Suprapubic skin (tissue), 4 donors: ENCODE results near the gene GNA14. TPM values are rescaled to one million over a fixed set of nuclear protein-coding genes. Genes with fewer than 3 reads are reported as not detected.

Source experiments
- DNase-seq, 2 donors: peaks; one replicate each; pipeline ENCODE4 v3.0.0-alpha.2; 2019; ENCODE audit warnings: low spot score in 2 of 2
- H3K27ac ChIP-seq: fragments of 200-600 bp; sonication (generic); one replicate; pipeline ENCODE4 v1.5.1; 2019
- H3K27me3 ChIP-seq: fragments of 200-600 bp; sonication (generic); one replicate; pipeline ENCODE4 v1.5.1; 2019
- H3K36me3 ChIP-seq: fragments of 200-600 bp; sonication (generic); one replicate; pipeline ENCODE4 v1.5.1; 2019
- H3K4me1 ChIP-seq: fragments of 200-600 bp; sonication (generic); one replicate; pipeline ENCODE4 v1.5.1; 2019
- H3K4me3 ChIP-seq: fragments of 200-600 bp; sonication (generic); one replicate; pipeline ENCODE4 v1.5.1; 2019; ENCODE audit warnings: mild to moderate bottlenecking
- H3K9me3 ChIP-seq: fragments of 200-600 bp; sonication (generic); one replicate; pipeline ENCODE4 v1.5.1; 2019
- CTCF ChIP-seq, 2 donors: fragments of 200-600 bp in 1 of 2; fragments of 450-650 bp in 1 of 2; sonication (generic) in 1 of 2; IDR thresholded peaks; one replicate each; pipeline ENCODE4 v1.5.1; 2016 to 2019; ENCODE audit warnings: antibody characterized with exemption in 2 of 2, mild to moderate bottlenecking in 1 of 2, moderate library complexity in 1 of 2
- EP300 ChIP-seq: sonication (generic); formaldehyde crosslinking; IDR thresholded peaks from one replicate; pipeline ENCODE4 v1.6.1; 2017; ENCODE audit warnings: antibody characterized with exemption
- POLR2A ChIP-seq, 2 donors: fragments of 450-650 bp; IDR thresholded peaks; one replicate each; pipeline ENCODE4 v1.6.1; 2017; ENCODE audit warnings: antibody characterized with exemption in 2 of 2, mild to moderate bottlenecking in 2 of 2, moderate library complexity in 2 of 2
- POLR2AphosphoS5 ChIP-seq, 3 donors: sonication (generic); formaldehyde crosslinking; IDR thresholded peaks; one replicate each; pipeline ENCODE4 v1.6.1; 2017; ENCODE audit warnings: antibody characterized with exemption in 3 of 3
- WGBS: methylation state at CpG from one replicate; pipeline ENCODE4 v1.1.5; 2018; 5-methylcytosine and 5-hydroxymethylcytosine counted together
- total RNA-seq, 4 donors: library from RNA; depleted of rRNA; stranded (reverse); fragments of >200 nt; gene quantifications; one replicate each; pipeline ENCODE4 v1.1.0, GENCODE V29; 2016

Gene GNA14
- total RNA-seq, 4 donors from 2014 or later = 0.42 to 4.2 (median 2.0) TPM

- 90% methylated on average over 3 of the region's 3 CpGs for WGBS
- TF ChIP-seq CTCF (IDR thresholded peaks at IDR 0.05) = no peak
- no peak for TF ChIP-seq POLR2AphosphoS5 (IDR thresholded peaks at IDR 0.05)
- no peak for TF ChIP-seq POLR2A (IDR thresholded peaks at IDR 0.05)
- TF ChIP-seq EP300 = no peak
- H3K36me3 ChIP-seq = no peaks in the 10 kb centered on the region
- H3K4me3 ChIP-seq = no peak overlapping the region
- H3K9me3 ChIP-seq = no peaks in the 10 kb centered on the region
- H3K4me1 ChIP-seq = peaks cover 6% of the 10 kb centered on the region
- no peaks in the 10 kb centered on the region for H3K27me3 ChIP-seq
- no peak overlapping the region for H3K27ac ChIP-seq
- DNase-seq = no peak
These were observed 53.2 kb downstream of the GNA14 start for GRCh38 chr9:77594963-77595362.

GRCh38 chr9:77593528-77593927, 54.6 kb downstream of the GNA14 start:
- H3K27ac ChIP-seq = no peak overlapping the region
- DNase-seq = no peak
- H3K4me1 ChIP-seq = peaks cover 6% of the 10 kb centered on the region
- 93% methylated on average over 4 of the region's 4 CpGs for WGBS
- TF ChIP-seq CTCF (IDR thresholded peaks at IDR 0.05) = no peak
- no peak for TF ChIP-seq EP300
- no peak for TF ChIP-seq POLR2A (IDR thresholded peaks at IDR 0.05)
- TF ChIP-seq POLR2AphosphoS5 (IDR thresholded peaks at IDR 0.05) = no peak
- H3K4me3 ChIP-seq = no peak overlapping the region
- no peaks in the 10 kb centered on the region for H3K27me3 ChIP-seq
- no peaks in the 10 kb centered on the region for H3K9me3 ChIP-seq
- H3K36me3 ChIP-seq = no peaks in the 10 kb centered on the region

GRCh38 chr9:77592476-77592875, 55.6 kb downstream of the GNA14 start:
- WGBS = 74% methylated on average over 2 of the region's 2 CpGs
- H3K4me1 ChIP-seq = no peaks in the 10 kb centered on the region
- DNase-seq = no peak

GRCh38 chr9:77589046-77589795, 58.9 kb downstream of the GNA14 start:
- no peaks in the 10 kb centered on the region for H3K4me1 ChIP-seq
- H3K4me3 ChIP-seq = no peak overlapping the region
- H3K36me3 ChIP-seq = no peaks in the 10 kb centered on the region
- 67% methylated on average over 6 of the region's 6 CpGs for WGBS
- no peaks in the 10 kb centered on the region for H3K27me3 ChIP-seq
- TF ChIP-seq POLR2A (IDR thresholded peaks at IDR 0.05) (no peak), EP300 (no peak), CTCF (IDR thresholded peaks at IDR 0.05) (no peak), POLR2AphosphoS5 (IDR thresholded peaks at IDR 0.05) (no peak)
- no peaks in the 10 kb centered on the region for H3K9me3 ChIP-seq
- no peak for DNase-seq
- H3K27ac ChIP-seq = no peak overlapping the region

More at GRCh38 chr9:77592476-77592875, 55.6 kb downstream of the GNA14 start:
- H3K9me3 ChIP-seq = no peaks in the 10 kb centered on the region
- TF ChIP-seq POLR2A (IDR thresholded peaks at IDR 0.05) (no peak), CTCF (IDR thresholded peaks at IDR 0.05) (no peak), POLR2AphosphoS5 (IDR thresholded peaks at IDR 0.05) (no peak), EP300 (no peak)
- no peak overlapping the region for H3K27ac ChIP-seq
- H3K36me3 ChIP-seq = no peaks in the 10 kb centered on the region
- H3K27me3 ChIP-seq = no peaks in the 10 kb centered on the region
- no peak overlapping the region for H3K4me3 ChIP-seq

DNA sequence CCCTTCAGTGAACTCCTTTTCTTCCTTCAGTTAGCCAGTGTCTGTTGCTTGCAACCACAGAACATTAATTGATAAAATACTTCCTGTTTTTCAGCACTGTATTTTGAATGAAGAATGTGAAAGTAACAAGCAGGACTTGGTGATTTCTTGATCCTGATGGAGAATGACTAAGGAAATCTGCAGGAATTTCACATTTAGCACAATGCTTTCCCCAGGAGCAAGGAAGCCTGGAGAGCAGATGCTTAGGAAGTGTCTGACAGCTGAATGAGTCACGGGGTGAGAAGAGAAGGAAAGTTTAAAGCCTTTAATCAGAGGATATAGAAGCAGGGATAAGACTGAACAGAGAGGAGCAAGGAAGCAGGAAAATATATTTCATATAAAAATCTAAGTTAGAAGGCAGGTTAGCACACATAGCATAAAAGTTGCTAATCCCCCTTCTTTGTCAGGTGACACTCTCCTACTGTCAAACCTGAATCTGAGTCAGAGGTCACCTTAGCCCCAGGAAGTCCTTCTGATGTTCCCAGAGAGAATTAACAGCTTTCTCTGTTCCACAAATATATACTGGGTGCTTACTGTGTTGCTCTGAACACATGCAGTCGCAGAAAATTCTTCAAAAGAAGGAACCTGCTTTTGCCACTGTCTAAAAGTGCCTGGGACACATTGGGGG, 59.7 kb downstream of the GNA14 start:
- 36% methylated on average over 2 of the region's 2 CpGs for WGBS
- H3K4me3 ChIP-seq = no peak overlapping the region
- H3K36me3 ChIP-seq = no peaks in the 10 kb centered on the region
- no peak for DNase-seq
- H3K27ac ChIP-seq = no peak overlapping the region
- H3K9me3 ChIP-seq = no peaks in the 10 kb centered on the region
- peaks cover 2% of the 10 kb centered on the region for H3K4me1 ChIP-seq
- H3K27me3 ChIP-seq = no peaks in the 10 kb centered on the region
- no peak for TF ChIP-seq EP300
- TF ChIP-seq POLR2A (IDR thresholded peaks at IDR 0.05) = no peak
- no peak for TF ChIP-seq CTCF (IDR thresholded peaks at IDR 0.05)
- TF ChIP-seq POLR2AphosphoS5 (IDR thresholded peaks at IDR 0.05) = no peak
